SHP77 (cell line): Measurements from ENCODE around the gene ITGB2.
"Not testable (repeated sequence)": the region's sequence is repeated elsewhere in the genome, so short reads cannot be mapped to it uniquely, and the experiment has no call there.

ENCODE experiments used
- DNase-seq, 2 experiments: peaks; one replicate each; lab custom pipeline; 2025; lab: John Stamatoyannopoulos, UW

ITGB2 gene

DNA sequence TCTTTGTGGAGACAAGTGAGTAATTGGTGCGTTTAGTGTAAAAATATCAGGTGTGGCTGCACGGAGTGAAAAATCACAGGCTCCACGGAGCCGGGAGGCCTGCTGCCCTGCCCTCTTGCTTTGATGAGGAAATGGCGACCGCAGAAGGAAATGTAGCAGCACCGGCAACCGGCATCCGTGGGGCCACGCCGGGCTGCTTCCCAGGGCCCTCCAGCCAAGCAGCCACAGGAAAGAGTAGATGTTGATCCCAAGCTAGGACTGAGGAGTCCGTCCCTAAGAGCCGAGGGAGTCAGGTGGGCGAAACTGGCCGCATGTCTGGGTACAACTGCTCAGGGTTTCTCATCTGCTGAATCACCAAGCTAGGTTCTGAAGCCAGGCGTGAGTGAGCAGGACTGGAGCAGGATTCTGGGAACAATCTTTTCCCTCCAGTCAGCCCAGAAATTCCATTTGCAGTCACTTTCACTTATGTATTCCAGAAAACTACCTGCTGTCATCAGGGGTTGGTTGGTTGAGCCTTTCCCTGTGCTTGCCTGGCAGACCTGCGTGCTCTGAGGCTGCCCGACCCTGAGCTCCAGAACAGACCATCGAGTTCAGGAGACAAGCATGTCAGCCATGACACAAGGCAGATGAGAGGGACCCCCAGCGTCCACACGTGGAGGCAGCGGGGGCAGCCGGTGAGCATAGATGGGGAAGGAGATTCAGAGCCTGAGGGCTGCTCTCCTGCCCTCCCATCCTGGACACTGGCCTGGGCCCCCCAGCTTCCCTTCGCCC, 5.8 kb upstream of the ITGB2 start:
- no peak for DNase-seq

DNA sequence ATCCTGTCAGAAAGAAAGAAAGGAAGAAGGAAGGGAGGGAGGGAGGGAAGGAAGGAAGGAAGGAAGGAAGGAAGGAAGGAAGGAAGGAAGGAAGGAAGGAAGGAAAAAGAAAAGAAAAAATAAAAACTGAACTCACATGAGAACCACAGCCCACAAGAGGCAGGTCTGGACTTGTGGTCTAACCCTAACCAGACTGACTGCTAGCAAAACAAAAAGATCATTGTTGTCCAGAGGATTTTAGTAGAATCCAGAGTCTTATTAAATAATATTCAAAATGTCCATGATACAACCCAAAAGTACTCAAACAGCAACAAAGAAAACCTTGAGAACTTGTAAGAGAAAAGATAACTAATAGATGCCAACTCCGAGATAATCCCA, 4.7 kb upstream of the ITGB2 start:
- DNase-seq, result no peak

DNA sequence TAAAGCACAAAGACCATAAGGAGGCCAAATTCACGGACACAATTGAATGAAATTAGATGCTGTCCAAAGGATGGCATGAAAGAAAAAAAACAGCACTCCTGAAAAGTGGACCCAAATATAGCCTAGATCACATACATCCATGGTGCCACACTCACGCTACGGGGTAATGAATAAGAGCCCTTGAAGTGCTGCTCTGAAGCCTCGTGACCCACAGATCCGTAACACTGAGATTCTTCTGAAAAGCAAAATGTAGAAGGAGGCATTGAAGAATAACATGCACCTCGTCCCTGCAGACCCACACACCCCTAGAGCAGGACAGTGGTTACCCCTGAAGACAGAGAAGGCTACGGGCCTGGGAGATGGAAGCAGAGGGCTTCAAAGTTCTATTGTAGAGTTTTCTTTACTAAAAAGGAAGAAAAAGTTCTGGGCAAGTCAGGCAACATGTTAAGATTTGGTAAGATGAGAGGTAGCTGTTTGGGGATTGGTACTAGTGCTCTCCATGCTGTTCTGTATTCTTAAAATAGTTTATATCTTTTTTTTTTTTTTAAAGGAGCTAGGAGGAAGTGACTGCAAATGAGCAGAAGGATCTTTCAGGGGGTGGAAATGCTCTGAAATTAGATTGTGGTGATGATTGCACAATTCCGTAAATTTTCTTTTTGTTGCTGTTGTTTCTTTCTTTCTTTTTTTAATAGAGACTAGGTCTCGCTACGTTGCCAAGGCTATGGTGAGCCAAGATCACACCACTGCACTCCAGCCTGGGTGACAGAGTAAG, 4.1 kb upstream of the ITGB2 start:
- no peak for DNase-seq

DNA sequence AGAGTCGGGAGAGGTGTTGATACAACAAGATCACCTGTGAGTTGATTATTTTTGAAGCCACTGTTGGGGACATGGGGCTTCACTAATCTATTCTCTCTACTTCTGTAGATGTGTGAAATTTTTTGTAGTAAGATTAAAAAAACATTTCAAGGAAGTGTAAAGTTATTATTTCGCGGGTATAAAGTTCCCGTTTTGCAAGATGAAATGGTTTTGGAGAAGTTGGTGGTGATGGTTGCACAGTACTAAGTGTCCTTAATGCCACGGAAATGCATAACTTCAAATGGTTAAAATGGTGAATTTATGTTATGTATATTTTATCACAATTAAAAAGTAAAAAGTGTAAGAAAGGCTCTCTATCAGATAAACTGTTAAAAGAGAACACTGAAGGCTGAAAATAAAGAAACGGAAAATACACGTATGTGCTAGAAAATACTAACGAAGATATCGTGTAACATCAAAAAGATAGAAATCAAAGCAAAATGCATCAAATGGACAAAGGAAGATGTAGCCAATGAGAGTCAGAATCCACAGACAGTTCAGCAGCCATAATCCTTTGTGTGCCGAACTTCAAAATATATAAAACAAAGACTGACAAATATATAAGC, 2.9 kb upstream of the ITGB2 start:
- no peak for DNase-seq

DNA sequence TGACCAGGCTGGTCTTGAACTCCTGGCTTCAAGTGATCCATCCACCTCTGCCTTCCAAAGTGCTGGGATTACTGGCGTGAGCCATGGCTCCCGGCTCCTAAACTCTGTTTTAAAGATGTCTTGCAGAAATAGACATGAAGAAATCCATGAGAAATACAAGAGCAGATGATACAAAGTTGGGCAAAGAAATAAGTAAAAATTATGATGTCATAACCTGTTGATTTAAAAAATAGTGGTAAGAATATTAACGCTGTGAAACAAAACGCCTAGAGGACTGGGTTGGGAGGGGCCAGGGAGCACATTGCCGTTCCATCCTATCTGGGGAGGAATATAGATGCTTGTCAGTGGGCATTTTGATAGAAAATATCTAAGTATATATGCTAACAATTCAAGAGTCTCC, 1.2 kb upstream of the ITGB2 start:
- DNase-seq, result no peak

DNA sequence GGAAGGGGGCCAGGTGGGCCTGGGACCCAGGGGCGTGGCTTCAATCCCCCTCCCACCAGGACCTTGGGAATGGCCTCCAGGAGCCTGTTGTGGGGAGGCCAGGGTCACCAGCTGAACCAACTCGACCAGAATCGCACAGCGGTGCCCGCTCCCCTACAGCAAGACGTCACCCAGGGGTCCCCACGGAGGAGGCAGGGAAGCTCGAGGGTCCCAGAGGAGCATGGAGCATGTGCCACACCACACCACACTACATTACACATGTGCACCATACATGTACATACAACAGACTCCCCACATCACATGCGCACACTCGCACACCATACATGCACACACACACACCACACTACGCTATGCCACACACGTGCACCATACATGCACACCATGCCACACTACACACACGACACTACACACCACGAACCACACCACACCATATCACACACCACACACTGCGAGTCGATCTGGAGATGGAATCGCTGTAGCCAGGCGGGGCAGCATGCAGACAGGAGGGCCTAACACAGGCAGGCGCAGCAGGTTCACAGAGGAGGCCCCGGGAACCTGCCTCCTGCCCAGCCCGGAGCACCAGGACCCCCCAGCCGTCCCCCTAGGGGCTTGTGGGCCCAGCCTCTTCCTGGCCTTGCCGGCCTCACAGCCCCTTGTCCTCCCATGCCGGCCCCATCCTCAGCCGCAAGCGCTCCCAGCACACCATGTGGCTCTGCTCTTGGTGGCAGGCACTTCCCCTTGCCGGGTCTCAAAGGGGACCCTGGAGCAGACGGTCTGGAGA, 596 bp downstream of the ITGB2 start:
- DNase-seq, result no peak

DNA sequence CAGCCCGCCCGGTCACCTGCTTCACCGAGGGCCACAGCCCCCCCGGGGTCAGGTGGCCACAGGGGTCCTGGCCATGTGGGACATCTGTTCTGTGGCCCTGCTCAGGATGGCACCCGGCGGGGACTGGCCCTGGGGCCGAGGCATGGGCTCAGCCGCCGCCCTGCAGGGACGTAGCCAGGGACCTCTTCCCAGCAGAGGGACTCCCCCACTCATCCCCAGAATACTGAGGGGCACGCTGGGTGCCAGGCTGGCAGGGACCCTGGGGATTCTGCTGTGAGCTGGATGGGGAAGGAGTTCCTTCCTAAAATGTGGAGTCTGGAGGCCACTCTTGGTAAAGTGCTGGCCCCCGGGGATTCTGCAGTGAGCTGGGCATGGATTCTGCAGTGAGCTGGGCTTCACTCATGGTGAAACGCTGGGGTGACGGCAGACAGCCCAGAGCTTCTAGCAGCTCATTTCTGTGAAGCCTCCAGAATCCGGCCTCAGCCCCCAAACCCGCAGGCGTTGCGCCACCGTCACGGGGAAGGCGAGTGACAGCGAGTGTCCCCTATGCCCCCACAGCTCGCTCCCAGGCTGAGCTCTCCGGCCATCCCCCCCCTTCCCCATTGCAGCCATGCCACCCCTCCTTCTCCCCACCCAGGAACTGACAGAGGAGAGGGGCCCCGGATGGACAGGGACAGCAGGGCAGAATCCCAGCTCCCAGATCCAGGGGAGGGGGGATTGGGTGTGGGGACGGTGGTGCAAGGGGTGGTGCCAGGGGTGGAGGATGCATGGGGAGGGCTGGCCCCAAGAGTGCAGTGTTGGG, 1.4 kb downstream of the ITGB2 start:
- DNase-seq, result no peak

DNA sequence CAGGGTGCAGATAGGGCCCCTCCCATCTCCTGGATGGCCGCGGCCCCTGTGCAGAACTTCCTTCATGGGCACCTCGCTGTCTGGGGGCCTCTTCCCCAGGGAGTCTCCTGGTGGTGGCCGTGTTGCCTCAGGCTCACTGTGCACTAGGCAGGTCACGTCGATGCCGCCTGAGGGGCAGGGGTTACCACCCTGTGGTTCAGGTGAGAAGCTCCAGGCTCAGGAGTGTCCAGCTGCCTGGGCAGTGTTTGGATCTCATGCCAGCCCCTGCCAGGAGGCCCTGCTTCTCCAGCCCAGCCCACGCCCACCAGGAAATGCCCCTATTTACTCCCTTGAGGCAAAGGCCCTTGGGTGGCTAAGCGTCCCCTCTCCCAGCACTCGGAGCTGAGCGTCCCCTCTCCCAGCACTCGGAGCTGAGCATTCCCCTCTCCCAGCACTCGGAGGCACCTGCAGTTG, 2.1 kb downstream of the ITGB2 start:
- peak in 1 of 2 experiments; percentile 19 for DNase-seq

DNA sequence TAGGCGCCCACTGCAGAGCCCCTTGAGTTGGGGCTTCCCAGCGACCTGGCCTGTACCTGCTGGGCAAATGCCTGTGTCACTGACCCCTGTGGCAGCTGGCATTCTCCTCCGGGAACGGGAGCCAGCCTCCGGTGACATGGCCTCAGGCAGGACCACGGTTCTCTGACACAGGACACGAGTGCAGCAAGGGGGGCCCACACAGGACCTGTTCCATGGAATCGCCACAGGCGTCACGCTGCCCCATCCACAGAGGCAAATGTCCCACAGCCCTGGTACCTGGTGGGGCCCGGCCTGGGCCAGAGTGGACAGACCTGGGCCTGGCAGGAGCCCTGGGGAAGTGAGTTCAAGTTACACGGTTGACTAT, 2.6 kb downstream of the ITGB2 start:
- no peak for DNase-seq

DNA sequence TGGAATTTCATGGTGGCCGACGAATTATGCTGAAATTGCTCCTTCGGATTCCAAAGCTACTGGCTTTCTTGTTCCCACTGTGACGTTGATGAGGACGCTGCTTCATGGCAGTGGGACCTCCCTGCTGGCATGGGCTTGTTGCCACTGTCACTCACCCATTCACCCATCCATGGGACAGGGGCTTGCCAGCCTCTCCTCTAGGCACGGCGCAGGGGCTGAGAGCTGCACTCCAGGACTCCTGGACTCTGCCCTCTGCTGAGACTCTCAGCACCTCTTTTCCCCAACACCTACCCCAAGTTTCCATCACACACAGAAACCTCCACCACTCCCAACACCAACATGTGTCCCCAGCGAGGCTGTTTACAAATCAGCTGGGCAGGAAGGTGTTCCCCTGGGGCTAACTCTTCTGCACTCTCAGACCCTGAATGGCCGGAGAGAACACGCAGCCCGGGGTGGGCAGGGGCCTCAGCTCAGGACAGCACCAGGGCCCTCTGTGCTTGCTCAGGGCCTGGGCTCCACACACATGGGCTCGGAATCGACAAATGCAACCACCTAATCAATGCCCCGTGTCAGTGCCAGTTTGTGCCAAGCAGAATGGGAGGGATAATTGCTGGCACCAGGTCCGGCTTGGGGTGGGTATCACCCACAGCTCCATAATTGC, 3.1 kb downstream of the ITGB2 start:
- no peak for DNase-seq

DNA sequence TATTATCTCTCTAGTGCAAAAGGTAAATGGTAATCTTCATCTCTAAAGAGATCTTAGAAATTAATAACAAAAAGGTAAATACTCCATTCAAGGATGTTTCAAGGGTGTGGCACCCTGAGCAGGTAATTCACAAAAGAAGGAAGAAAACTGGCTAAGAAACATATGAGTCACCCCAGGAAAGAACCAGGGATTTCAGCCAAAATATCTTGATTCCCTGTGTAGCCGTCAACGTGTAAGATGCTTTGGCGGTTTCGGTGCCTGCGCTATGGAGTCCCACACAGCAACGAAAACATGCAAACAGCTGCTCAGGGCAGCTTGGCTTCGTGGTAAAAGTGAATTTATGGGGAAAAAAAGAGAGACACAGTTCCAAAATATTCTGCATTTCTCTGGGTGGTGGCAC, 3.7 kb downstream of the ITGB2 start:
- no peak for DNase-seq

DNA sequence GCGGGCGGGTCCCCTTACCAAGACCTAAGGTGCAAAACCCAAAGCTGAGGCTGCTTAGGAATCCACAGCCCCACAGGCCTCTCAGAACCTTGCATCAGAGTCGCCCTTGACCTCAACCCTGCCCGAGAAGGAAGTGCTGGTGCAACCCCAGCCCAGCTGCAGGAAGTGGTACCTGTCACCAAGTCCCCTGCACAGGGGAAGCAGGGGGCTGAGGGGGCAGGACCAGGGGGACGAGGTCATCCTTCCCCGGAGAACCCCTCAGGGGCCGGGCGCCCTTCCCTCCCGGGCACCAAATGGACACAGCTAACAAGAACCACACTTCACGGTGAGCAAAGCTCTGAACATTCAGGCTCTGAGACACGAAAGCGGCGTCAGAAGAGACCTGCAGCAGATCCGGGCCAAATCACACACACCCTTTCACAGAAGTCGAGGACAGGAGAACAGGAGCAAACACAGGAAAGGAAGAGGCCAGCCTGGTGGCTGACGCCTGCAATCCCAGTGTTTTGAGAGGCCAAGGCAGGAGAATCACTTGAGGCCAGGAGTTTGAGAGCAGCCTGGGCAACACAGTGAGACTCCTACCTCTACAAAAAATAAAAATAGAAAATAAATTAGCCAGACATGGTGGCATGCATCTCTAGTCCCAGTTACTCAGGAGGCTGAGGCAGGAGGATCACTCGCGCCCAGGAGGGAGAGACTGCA, 6.4 kb downstream of the ITGB2 start:
- no peak for DNase-seq

DNA sequence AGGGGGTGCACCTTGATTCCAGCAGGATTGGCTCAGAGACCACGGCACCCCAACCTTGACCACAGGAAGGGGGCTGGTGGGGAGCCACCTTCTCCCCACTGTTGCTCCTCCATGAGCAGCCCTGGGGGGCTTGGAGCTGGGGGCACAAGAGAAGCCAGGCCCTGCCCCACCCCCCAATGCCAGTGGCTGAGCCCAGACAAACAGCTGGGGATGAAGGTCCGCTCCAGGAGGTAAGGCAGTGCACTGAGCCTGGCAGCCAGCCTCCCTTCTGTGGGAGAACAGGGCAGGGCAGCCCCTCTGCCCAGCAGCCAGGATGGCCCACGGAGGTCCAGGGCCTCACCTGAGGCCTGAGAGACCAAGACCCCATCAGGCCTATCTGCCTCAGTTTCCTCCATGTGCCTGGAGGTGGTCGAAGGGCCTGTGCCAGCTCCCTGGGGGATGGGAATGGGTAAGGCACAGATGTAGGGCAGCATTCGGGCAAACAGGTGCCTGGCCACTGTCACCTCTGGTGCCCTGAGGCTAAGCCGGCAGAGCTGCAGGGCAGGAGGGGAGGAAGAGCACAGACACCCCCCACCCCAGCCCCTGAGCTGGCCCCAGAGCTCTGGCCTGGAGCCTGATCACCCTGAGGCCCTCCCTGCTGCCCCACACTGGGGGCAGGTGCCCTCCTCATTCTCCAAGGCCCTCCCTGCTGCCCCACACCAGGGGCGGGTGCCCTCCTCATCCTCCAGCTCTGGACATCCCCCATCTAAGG, 7.1 kb downstream of the ITGB2 start:
- DNase-seq, result no peak

DNA sequence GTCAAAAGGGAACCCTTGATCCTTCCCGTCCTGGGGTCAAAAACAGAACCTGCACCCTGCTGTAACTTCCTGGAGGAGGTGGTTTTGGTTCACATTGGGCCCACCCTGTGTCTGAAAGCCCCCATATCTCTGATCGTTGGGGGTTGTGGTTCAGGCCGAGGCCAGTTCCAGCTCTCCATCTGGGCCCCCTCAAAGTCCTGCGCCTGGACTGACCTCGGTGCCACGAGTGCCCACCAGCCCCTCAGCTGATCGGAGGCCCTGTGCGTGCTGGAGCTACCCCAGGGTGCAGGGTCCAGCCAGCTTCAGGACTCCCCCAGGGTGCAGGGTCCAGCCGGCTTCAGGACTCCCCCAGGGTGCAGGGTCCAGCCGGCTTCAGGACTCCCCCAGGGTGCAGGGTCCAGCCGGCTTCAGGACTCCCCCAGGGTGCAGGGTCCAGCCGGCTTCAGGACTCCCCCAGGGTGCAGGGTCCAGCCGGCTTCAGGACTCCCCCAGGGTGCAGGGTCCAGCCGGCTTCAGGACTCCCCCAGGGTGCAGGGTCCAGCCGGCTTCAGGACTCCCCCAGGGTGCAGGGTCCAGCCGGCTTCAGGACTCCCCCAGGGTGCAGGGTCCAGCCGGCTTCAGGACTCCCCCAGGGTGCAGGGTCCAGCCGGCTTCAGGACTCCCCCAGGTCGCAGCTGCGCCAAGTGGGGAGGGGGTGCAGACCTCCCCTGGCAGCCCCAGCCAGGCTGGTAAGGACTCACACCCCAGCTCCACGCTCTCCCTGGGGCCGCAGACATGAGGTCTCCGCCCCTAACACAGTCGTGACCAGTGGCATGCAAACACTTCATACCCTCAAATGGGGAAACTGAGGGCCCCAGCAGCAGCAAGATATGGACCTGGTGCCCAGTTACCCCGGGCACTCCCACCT, 7.9 kb downstream of the ITGB2 start:
- not testable (repeated sequence) for DNase-seq

DNA sequence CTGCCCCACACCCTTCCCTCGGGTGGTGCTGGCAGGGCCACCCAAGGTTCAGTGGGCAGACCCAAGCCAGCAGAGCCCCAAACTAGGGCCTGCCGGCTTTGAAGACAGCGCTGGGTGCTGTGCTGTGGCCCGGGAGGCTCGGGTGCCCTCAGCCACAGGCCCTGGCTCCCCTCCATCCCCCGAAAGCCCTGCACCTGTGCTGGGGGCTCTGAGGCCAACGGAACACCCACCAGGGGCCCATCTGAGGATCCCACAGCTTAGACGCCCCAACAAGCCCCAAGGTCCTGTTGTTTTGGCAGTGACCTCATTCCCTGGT, 8.6 kb downstream of the ITGB2 start:
- DNase-seq, result no peak

DNA sequence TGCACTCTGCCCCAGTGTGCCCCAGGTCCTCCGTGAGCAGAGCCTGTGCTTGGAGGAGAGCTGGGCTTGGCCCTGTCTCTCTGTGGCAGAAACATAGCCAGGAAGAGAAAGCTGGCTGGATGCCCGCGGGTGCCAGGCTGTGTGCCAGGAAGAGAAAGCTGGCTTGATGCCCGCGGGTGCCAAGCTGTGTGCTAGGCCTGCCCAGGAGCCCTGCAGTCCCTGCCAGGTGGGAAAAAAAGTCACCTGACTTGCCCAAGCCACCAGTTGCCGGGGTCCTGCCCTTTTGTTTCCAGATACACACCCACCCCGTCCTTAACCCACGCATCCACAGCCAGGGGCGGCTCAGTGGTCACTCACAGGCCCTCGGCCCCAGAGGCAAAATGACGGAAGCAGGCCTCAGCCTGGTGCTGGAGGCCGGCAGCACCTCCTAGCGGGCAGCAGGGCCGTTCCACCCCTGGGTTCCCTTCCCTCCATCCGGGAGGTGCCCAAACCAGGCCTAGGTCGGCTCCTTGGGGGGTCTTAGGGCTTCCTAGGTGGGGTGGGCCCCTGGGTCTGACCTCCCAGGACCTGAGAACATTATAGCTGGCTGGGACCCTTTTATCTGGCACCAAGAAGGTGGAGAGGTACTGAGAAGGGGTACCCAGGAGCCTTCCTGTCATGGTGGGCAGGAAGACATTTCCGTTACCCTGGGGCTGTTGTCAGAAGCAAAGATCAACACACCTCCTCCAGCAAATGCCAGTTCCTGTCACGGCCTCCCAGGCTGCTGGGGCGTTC, 9.1 kb downstream of the ITGB2 start:
- peak; percentile 23 to 66 for DNase-seq

DNA sequence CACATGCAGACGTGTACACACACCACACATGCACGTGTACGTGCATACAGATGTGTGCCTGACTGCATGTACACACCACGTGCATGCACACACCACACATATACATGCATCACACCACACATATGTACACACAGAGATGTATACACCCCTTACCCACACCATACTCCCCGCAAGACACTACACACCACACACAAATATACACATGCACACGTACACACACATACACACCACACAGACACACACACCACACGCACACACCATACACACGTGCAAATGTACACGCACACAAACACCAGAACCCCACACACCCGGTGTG, 9.7 kb downstream of the ITGB2 start:
- DNase-seq, result no peak
